ENCODE results near the gene CLEC4F. TPM values are rescaled to one million over a fixed set of nuclear protein-coding genes. Genes with fewer than 3 reads are reported as not detected.

The CLEC4F gene, protein sequence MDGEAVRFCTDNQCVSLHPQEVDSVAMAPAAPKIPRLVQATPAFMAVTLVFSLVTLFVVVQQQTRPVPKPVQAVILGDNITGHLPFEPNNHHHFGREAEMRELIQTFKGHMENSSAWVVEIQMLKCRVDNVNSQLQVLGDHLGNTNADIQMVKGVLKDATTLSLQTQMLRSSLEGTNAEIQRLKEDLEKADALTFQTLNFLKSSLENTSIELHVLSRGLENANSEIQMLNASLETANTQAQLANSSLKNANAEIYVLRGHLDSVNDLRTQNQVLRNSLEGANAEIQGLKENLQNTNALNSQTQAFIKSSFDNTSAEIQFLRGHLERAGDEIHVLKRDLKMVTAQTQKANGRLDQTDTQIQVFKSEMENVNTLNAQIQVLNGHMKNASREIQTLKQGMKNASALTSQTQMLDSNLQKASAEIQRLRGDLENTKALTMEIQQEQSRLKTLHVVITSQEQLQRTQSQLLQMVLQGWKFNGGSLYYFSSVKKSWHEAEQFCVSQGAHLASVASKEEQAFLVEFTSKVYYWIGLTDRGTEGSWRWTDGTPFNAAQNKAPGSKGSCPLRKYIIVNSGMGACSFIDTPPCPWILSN
- polyA plus RNA-seq (2012; ENCODE audit: insufficient read depth, insufficient read length), result not detected

DNA sequence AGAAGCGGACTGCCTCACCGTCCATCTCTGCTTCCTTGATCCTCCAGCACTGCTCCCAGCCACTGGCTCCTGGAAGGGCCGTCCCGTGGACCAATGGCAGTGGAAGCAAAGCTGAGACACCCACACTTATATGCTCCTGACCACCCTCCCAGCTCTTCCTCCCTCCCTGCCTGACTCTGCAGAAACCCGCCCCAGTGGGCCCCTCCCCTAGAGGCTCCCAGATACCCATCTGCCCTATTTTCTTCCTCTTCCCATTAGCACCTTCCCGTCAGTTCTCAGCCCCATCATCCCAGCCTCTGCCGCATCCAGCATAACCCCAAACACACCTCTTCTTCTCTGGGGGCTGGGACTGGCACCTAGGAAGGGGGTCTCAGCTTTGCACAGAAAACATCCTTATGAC lies at the start of gene CLEC4F:
TSS of gene CLEC4F (minus strand) at position 101 of the 400 bp plus-strand sequence. CDS start at position 25, 76 bp downstream.
- H3K4me3 ChIP-seq (ENCODE audit: low read length), result no peak within 1 kb of the TSS
- DNase-seq (ENCODE audit: low read depth, low spot score), result no peak

DNA sequence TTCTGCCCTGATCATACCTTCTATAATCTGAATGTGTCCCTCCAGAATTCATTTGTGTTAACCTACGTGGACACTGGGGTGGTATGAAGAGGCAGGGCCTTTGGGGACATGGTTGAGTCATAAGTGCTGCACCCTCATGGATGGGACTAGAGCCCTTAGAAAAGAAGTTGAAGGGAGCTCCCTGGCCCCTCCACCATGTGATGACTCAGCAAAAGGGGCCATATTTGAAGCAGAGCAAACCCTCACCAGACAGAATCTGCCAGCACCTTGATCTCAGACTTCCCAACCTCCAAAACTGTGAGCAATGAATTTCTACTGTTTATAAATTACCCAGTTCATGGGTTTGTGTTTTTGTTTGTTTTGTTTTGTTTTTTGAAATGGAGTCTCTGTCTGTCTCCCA lies 48.6 kb upstream of the CLEC4F start:
- no peak overlapping the region for H3K4me3 ChIP-seq (ENCODE audit: low read length)
- DNase-seq (ENCODE audit: low read depth, low spot score), result no peak

DNA sequence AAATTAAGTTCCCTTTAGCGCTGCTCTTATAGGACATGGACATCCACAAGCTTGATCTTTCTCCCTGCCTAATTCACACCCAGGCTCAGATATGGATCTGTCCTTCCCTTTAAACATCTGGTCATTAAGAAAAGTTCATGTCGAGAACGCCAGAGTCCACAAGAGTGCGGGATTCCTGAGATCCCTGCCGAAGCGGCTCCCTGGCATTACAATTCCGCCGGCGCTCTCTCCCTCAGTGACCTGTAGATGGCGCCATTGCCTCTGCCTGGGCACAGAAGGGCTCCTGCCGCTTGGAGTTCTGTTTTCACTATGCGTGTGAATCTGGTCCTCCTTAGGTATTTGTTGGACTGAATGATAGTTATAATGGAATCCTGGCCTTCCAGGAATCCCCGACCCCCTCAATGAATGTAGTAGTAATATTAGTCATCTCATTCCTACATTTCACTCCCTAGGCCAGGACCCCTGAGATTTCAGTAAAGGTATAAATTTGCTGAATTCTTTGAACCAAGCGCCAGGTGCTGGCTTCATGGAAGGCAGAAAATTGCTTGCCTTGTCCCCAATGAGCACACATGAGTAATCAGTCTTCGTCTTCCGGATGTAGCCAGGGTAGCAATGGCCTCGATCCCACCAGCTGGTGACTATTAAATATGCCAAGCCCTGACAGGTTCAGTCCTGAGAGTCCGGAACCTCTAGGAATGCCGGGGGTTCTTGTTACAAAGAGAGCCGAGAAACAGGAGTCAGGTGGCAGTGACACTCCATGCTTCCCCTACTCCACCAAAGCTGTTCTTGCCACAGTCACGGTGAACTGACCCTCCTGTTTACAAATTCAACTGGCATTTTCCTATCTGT lies 41.6 kb upstream of the CLEC4F start:
- no peak overlapping the region for H3K4me3 ChIP-seq (ENCODE audit: low read length)
- DNase-seq (ENCODE audit: low read depth, low spot score), result peak; percentile 36

DNA sequence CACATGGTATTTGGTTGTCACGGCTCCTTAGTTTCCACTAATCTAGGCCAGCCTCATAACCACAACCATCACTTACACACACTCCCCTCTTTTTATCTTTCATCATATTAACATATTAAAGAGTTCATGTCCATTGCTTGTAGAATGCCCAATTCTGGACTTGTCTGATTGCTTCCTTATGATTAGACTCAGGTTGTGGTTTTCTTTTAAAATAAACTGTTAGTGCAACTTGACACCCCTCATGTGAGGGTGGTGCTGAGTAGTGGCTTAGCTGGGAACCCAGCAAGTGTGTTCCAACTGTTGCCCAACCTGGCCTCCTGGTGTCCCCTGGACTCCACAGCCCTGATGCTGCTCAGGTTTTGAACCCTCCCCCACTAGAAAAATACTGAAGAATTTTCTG lies 35.3 kb upstream of the CLEC4F start:
- DNase-seq (ENCODE audit: low read depth, low spot score), result no peak
- no peak overlapping the region for H3K4me3 ChIP-seq (ENCODE audit: low read length)

GRCh38 chr2:70854411-70854810 lies 34.0 kb upstream of the CLEC4F start:
- DNase-seq (ENCODE audit: low read depth, low spot score), result no peak

DNA sequence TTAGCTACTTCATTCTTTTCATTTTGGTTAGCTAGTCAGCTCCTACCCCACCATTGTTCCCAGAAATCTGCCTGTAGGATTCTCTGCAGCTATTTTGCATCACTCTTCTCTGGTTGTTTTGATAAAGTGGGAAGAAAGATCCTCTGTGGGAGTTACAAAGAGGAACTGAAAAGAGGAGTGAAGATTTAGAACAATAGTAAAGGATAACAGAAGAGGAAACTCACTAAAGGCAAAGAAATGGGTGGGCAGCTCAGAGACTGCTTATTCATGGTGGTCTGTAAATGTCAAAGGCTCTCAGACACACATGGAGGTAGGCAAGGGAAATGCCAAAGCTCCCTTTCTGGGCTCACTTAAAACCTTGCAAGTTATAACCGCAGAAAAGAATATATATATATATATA lies 32.4 kb upstream of the CLEC4F start:
- DNase-seq (ENCODE audit: low read depth, low spot score), result no peak

More at GRCh38 chr2:70854411-70854810, 34.0 kb upstream of the CLEC4F start:
- no peak overlapping the region for H3K4me3 ChIP-seq (ENCODE audit: low read length)

DNA sequence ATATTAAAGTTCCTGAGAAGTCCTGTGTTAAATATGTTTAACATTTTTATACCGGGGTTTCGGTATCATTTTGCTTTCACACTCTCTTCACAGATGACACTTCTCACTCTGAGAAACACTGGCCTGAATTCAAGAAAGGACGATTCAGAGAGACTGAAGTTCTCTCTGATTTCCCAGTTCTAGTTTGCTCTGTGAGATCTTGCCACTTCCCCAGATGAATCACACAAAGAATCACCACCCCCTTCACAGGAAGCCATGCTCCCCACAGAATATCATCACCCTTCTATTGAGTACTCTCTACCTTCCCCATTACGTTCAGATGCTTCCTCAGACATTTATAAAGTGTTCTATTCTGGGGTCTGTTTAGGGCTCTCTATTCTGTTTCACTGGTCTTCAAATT lies 31.3 kb upstream of the CLEC4F start:
- no peak overlapping the region for H3K4me3 ChIP-seq (ENCODE audit: low read length)
- DNase-seq (ENCODE audit: low read depth, low spot score), result peak; percentile 74

More for the DNA sequence above, 32.4 kb upstream of the CLEC4F start:
- no peak overlapping the region for H3K4me3 ChIP-seq (ENCODE audit: low read length)

GRCh38 chr2:70850925-70851324 lies 30.5 kb upstream of the CLEC4F start:
- no peak for DNase-seq (ENCODE audit: low read depth, low spot score)

DNA sequence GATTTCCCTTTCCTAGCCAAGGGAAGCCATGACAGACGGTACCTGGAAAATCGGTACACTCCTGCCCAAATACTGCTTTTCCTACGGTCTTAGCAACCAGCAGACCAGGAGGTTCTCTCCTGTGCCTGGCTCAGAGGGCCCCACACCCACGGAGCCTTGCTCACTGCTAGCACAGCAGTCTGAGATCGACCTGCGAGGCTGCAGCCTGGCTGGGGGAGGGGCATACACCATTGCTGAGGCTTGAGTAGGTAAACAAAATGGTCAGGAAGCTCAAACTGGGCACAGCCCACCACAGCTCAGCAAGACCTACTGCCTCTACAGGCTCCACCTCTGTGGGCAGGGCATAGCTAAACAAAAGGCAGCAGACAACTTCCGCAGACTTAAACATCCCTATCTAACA lies 22.0 kb upstream of the CLEC4F start:
- DNase-seq (ENCODE audit: low read depth, low spot score), result no peak

More at GRCh38 chr2:70850925-70851324, 30.5 kb upstream of the CLEC4F start:
- no peak overlapping the region for H3K4me3 ChIP-seq (ENCODE audit: low read length)

DNA sequence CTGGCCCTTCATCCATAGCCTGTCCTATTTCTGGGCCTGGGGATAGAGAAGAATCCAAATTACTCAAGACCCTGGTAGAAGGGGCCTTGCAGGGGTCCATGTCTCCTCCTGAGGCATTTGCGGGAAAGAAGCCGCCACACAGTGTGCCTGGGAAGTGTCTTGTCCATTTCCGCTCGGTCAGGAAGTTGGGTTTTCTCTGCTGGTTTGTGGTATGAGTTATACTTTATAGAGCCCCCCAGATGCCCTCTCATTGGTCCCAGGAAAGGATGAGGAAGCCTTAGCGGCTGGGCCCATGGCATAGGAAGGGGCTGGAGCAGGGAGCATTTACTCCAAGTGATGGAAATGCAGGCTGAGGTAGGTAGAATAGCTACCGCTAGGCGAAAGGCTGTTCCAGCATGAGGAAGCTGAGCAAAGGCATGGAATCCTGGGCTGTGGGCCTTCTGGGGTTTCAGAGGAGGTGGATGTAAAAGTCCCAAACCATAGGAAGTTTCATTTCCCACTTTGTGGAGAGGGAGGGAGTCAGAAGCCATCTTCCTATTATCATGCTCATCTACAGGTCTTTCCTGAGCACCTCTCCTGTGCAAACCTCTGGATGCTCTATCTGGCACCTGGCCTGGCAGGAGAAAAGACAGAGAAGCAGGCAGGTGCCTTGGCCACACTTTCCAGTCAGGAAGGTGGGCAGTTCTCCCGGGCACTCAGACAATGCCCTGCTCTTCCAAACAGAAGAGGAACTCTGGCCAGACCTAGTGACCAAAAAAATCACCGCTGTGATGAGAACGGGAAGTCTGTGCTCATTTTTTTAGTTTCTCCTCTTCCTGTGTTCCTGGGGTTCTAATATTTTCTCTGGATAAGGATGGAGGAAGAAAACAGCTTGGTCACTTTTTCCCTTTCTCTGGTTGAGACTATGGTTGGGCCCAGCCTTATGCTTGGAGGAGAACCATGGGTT lies 17.9 kb upstream of the CLEC4F start:
- no peak for DNase-seq (ENCODE audit: low read depth, low spot score)
- no peak overlapping the region for H3K4me3 ChIP-seq (ENCODE audit: low read length)

More for the DNA sequence above, 22.0 kb upstream of the CLEC4F start:
- no peak overlapping the region for H3K4me3 ChIP-seq (ENCODE audit: low read length)

GRCh38 chr2:70835643-70836042 lies 15.2 kb upstream of the CLEC4F start, which contains the start of gene CD207:
Gene CD207 (minus strand): TSS chr2:70835816. CDS start chr2:70835776, 40 bp downstream.
- no peak for DNase-seq (ENCODE audit: low read depth, low spot score)

DNA sequence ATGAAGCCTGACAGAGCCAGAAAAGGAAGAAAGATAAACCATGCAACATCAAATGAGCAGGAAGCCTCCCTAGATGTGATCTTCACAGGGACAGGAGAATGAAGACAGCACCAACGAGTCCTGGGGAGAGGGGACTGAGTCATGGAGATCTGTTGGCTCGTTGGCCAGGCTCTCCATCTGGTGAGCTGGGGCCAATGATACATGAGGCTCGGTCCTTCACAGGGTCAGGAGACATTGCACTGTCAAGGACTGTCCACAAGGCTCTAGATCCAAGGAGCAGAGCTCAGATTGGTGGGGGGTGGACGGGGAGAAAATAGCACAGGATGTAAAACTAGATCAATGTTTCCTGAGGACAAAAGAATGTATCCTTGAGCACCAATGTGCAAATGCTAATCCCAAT lies 14.5 kb upstream of the CLEC4F start:
- DNase-seq (ENCODE audit: low read depth, low spot score), result no peak
- H3K4me3 ChIP-seq (ENCODE audit: low read length), result no peak overlapping the region

More at GRCh38 chr2:70835643-70836042, 15.2 kb upstream of the CLEC4F start, which contains the start of gene CD207:
- H3K4me3 ChIP-seq (ENCODE audit: low read length), result no peak within 1 kb of the TSS

DNA sequence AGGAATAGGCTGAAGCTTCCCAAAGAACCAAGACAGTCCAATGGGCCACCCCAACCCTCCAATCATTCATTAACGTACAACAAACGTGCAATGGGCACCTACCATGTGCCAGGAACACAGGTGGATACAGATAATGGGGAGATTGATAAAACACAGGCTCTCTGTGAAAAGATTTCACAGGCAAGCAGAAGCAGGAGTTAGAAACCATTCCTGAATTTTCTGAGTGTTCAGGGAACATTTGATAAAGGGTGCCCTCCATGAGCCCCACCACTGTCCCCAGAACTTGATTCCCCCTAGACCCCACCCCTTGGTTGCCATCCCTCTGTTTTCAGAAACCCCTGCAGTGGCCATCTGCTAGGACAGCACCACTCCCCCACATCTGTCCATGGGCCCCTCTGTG lies 13.7 kb upstream of the CLEC4F start:
- DNase-seq (ENCODE audit: low read depth, low spot score), result no peak

GRCh38 chr2:70833246-70833645 lies 12.8 kb upstream of the CLEC4F start:
- H3K4me3 ChIP-seq (ENCODE audit: low read length), result no peak overlapping the region
- no peak for DNase-seq (ENCODE audit: low read depth, low spot score)

More for the DNA sequence above, 13.7 kb upstream of the CLEC4F start:
- H3K4me3 ChIP-seq (ENCODE audit: low read length), result no peak overlapping the region

DNA sequence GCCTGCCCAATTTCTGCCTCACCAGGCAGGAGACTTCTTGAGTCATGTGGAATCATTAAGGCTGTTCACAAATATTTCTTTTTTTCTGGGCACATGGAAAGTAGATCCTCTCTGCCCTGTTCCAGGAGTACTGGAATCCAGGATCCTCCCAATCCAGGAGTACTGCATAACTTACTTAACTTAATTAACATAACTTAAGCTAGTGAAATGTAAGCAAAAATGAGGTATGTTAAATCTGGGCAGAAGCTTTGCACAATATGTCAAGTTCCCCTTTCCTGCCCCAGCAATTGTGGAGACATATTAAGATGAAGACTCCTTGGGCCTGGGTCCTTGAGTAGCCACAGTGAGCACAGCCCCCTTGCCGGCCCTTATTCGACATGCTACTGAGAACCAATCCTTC lies 12.0 kb upstream of the CLEC4F start:
- H3K4me3 ChIP-seq (ENCODE audit: low read length), result no peak overlapping the region
- no peak for DNase-seq (ENCODE audit: low read depth, low spot score)

DNA sequence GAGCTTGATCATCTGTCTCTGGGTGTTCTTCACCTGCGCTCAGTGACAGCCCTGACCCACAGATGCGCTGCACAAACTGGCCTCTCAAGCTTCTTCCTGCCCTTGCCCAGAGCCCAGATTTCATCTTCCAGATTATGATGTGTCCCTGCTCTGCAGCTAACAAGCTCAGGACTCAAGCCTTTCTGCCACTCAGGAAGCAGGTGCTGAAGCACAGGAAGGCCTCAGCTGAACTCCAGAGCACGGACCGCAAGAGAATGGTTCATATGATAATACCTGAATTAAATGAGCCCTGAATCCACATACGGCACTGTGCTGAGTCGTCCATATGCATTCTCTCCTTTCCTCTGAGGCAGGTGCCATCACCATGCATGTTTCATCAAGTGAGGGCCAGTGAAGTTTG lies 11.5 kb upstream of the CLEC4F start:
- DNase-seq (ENCODE audit: low read depth, low spot score), result no peak
- H3K4me3 ChIP-seq (ENCODE audit: low read length), result no peak overlapping the region

DNA sequence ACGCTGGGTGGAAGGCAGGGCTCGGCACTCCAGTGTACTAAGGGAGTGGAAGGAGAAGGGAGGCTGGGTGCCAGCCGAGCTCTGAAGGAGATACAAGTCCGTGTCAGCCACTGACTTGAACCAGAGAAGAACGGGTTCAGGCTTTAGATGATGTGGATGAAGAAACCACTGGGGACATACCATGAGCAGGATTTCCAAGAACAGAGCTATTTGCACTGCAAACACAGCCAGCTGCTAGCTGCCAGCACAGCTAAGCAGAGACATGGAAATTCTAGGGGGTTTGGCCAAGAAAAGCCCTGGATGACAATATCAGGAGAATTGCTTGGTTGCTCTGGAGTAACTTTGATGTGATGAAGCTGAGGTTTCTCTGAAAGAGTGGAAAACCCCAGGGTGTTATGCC lies 10.0 kb upstream of the CLEC4F start:
- H3K4me3 ChIP-seq (ENCODE audit: low read length), result no peak overlapping the region
- DNase-seq (ENCODE audit: low read depth, low spot score), result no peak

DNA sequence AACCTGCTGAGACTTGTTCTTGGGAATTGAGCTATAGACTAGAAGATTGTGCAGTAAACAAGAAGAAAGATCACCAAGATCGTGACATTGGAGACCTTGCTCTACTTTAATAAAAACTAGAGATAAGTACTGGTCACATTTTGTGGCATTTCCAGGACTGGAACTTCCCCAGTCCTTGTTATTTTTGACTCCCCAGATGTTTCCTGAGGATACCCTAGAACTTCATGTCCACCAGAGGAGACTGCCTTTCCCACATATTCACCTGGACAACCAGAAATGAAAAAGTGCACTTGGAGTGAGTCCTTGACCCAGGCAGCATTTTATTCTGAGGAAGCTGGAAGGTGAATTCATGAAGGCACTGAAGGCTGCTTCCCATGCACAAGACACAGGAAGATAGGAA lies 9.5 kb upstream of the CLEC4F start:
- DNase-seq (ENCODE audit: low read depth, low spot score), result no peak
- no peak overlapping the region for H3K4me3 ChIP-seq (ENCODE audit: low read length)
